HG02870 (cell line): ENCODE data around the gene B9D2.
A peak's percentile ranks its signal among the peaks of the same experiment; 100 is the strongest.
"Not testable (repeated sequence)": the region's sequence is repeated elsewhere in the genome, so short reads cannot be mapped to it uniquely, and the experiment has no call there.

Experiments used
- ATAC-seq: cut with Tn5 transposase; IDR thresholded peaks from one replicate; pipeline ENCODE4 v1.9.1; 2021; ENCODE audit warnings: mild to moderate bottlenecking, moderate library complexity; ENCODE audit not compliant: unreplicated experiment

B9D2 gene

GRCh38 chr19:41356984-41357739 is 6.8 kb downstream of the B9D2 start:
- no peak for ATAC-seq

- no peak for ATAC-seq
Observed at GRCh38 chr19:41355802-41356201, 8.1 kb downstream of the B9D2 start.

- no peak for ATAC-seq
Observed at GRCh38 chr19:41355035-41355434, 8.9 kb downstream of the B9D2 start.

GRCh38 chr19:41354343-41354953 is 9.5 kb downstream of the B9D2 start:
- ATAC-seq: no peak

GRCh38 chr19:41353466-41354342 is 10.2 kb downstream of the B9D2 start, which contains the start of gene TGFB1:
Gene TGFB1 (minus strand): TSS chr19:41353922. CDS start chr19:41353044, 878 bp downstream.
- ATAC-seq: peak; percentile 35

GRCh38 chr19:41352609-41353465 is 11.1 kb downstream of the B9D2 start:
- no peak for ATAC-seq

GRCh38 chr19:41352279-41352608 is 11.7 kb downstream of the B9D2 start:
- ATAC-seq: no peak

- ATAC-seq: peak; percentile 37
Observed at GRCh38 chr19:41351339-41352245, 12.4 kb downstream of the B9D2 start.

GRCh38 chr19:41350735-41351338 is 13.1 kb downstream of the B9D2 start:
- ATAC-seq: peak; percentile 1

GRCh38 chr19:41346916-41347315 is 17.0 kb downstream of the B9D2 start:
- not testable (repeated sequence) for ATAC-seq

GRCh38 chr19:41344162-41344561 is 19.8 kb downstream of the B9D2 start:
- no peak for ATAC-seq

GRCh38 chr19:41341669-41342490 is 22.1 kb downstream of the B9D2 start:
- ATAC-seq: no peak

GRCh38 chr19:41339936-41340335 is 24.0 kb downstream of the B9D2 start:
- no peak for ATAC-seq

- ATAC-seq: no peak
Observed at GRCh38 chr19:41335467-41335866, 28.5 kb downstream of the B9D2 start.

- ATAC-seq: no peak
Observed at GRCh38 chr19:41334793-41335192, 29.2 kb downstream of the B9D2 start.

GRCh38 chr19:41332468-41332867 is 31.5 kb downstream of the B9D2 start:
- no peak for ATAC-seq

GRCh38 chr19:41332000-41332399 is 31.9 kb downstream of the B9D2 start:
- no peak for ATAC-seq

- ATAC-seq: no peak
Observed at GRCh38 chr19:41330946-41331678, 32.8 kb downstream of the B9D2 start.
